Measurements from ENCODE around the gene DEF6. TPM values are rescaled to one million over a fixed set of nuclear protein-coding genes. Genes with fewer than 3 reads are reported as not detected.

DEF6 gene
- total RNA-seq, 1 donor from 2014 or later = 6.2 TPM

DNA sequence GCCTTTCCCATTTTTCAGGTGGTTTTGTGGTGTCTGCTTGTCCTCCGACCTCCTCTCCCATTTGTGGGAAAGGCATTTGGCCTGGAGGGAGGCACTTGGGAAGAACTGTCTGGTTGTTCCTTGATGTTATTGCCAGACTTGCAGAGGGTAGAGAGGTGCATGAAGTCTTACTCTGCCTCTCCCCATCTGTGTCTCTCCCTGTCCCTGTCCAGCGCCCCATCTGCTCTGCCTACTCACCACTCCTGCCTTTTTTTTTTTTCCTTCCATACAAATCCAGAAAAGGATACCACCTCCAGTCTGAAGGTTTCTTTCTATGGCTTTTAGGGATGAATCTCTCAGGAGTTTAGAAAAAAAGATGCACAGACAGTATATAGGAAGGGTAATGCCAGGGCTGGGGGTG lies 64.6 kb downstream of the DEF6 start:
- Mint-ChIP-seq H3K27me3 (no peaks in the 10 kb centered on the region), H3K27ac (no peak overlapping the region), H3K4me3 (no peak overlapping the region), H3K4me1 (ENCODE audit: unreplicated experiment) (peaks cover 51% of the 10 kb centered on the region), H3K36me3 (peaks cover 10% of the 10 kb centered on the region), H3K9me3 (no peaks in the 10 kb centered on the region)
- DNase-seq (ENCODE audit: extremely low spot score, unreplicated experiment) = no peak
- TF ChIP-seq, protein P1, sequence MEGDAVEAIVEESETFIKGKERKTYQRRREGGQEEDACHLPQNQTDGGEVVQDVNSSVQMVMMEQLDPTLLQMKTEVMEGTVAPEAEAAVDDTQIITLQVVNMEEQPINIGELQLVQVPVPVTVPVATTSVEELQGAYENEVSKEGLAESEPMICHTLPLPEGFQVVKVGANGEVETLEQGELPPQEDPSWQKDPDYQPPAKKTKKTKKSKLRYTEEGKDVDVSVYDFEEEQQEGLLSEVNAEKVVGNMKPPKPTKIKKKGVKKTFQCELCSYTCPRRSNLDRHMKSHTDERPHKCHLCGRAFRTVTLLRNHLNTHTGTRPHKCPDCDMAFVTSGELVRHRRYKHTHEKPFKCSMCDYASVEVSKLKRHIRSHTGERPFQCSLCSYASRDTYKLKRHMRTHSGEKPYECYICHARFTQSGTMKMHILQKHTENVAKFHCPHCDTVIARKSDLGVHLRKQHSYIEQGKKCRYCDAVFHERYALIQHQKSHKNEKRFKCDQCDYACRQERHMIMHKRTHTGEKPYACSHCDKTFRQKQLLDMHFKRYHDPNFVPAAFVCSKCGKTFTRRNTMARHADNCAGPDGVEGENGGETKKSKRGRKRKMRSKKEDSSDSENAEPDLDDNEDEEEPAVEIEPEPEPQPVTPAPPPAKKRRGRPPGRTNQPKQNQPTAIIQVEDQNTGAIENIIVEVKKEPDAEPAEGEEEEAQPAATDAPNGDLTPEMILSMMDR (conservative IDR thresholded peaks at IDR 0.05) = no peak

DNA sequence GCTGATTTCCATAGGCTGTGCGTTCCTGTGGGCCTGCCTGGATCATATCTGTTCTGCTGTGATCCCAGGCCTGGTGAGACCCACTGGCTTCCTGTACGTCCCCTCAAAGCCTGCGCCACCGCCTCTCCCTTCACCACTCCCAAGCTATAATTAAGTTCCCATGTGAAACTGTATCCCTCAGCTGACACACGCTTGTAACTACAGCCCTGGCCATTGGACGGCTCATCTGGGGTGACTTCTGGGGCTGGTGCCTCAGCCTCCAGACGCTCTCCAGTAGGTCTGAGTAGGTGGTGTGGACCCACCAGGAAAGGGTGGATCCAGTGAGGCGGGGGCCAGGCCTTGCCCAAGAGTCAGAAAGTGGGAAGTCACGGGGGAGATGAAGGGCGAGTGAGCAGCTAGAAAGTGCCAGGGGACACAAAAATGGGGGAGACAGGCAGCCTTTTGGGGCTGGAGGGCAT lies 65.7 kb downstream of the DEF6 start:
- Mint-ChIP-seq H3K27ac (peak overlapping the region; percentile 14), H3K4me1 (ENCODE audit: unreplicated experiment) (peaks cover 45% of the 10 kb centered on the region), H3K4me3 (peak overlapping the region; percentile 49), H3K36me3 (peaks cover 4% of the 10 kb centered on the region), H3K27me3 (no peaks in the 10 kb centered on the region), H3K9me3 (no peaks in the 10 kb centered on the region)
- DNase-seq (ENCODE audit: extremely low spot score, unreplicated experiment) = no peak
- TF ChIP-seq, protein P1 (conservative IDR thresholded peaks at IDR 0.05) = no peak

DNA sequence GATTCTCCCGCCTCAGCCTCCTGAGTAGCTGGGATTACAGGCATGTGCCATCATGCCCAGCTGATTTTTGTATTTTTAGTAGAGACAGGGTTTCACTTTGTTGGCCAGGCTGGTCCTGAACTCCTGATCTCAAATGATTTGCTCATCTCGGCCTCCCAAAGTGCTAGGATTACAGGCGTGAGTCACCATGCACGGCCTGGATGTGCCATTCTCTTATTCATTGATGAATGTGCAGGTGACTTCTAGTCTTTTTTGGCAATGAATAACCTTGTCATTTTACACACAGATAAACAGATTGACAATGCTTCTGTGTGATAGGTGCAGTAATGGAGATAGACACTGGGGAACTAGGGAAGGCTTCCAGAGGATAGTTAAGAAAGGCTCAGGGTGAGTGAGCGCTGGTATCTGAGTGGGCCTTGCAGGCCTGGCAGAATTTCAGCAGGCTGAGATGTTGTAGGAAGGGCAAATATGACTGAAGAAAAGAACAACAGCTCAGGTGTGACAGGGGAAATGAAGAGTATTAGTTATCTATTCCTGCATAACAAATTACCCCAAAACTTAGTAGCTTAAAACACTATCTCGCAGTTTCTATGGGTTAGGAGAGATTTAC lies 68.1 kb downstream of the DEF6 start:
- Mint-ChIP-seq H3K27ac (peak overlapping the region; percentile 5), H3K4me3 (no peak overlapping the region), H3K9me3 (no peaks in the 10 kb centered on the region), H3K4me1 (ENCODE audit: unreplicated experiment) (peaks cover 38% of the 10 kb centered on the region), H3K27me3 (no peaks in the 10 kb centered on the region), H3K36me3 (peaks cover 8% of the 10 kb centered on the region)
- no peak for DNase-seq (ENCODE audit: extremely low spot score, unreplicated experiment)
- TF ChIP-seq, protein P1 (conservative IDR thresholded peaks at IDR 0.05) = no peak

DNA sequence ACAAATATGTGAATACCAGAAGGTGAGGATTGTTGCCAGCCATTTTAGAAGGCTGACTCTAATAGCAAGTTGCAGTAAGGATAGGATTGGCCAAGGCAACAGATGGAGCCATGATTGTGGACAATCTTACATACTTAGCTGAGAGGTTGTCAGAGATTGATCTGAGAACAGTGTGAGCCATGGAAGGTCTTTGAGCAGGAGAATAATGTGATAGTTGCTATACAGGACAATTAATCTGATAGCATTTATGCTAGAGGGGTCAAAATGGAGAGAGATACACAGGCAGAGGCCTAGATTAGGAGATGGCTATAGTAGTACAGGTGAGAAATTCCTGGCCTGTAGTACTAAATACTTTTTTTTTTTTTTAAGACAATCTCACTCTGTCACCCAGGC lies 68.6 kb downstream of the DEF6 start:
- Mint-ChIP-seq H3K4me3 (no peak overlapping the region), H3K36me3 (peaks cover 12% of the 10 kb centered on the region), H3K27ac (peak overlapping the region; percentile 5), H3K27me3 (no peaks in the 10 kb centered on the region), H3K9me3 (no peaks in the 10 kb centered on the region), H3K4me1 (ENCODE audit: unreplicated experiment) (peaks cover 38% of the 10 kb centered on the region)
- no peak for DNase-seq (ENCODE audit: extremely low spot score, unreplicated experiment)
- TF ChIP-seq, protein P1 (conservative IDR thresholded peaks at IDR 0.05) = no peak

DNA sequence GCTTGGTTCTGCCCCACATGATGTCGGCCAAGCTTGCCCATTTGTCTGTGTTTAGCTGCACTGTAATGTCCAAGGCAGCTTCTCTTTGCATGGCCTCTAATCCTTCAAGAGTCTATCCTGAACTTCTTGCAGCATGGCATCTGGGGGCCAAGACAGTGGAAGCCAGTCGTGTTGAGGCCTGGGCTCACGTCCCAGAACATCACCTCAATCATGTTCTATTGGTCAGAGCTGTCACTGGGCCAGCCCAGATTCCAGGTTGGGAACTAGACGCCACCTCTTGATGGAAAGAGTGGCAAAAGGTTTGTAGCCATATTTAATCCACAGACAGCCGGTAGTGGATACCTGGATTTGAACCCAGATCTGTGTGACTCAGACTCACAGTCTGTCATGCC lies 70.0 kb downstream of the DEF6 start:
- no peaks in the 10 kb centered on the region for H3K27me3 Mint-ChIP-seq
- DNase-seq (ENCODE audit: extremely low spot score, unreplicated experiment) = no peak
- no peak overlapping the region for H3K4me3 Mint-ChIP-seq
- no peak overlapping the region for H3K27ac Mint-ChIP-seq
- H3K36me3 Mint-ChIP-seq = peaks cover 17% of the 10 kb centered on the region
- TF ChIP-seq, protein P1 (conservative IDR thresholded peaks at IDR 0.05) = no peak
- no peaks in the 10 kb centered on the region for H3K9me3 Mint-ChIP-seq
- H3K4me1 Mint-ChIP-seq (ENCODE audit: unreplicated experiment) = peaks cover 37% of the 10 kb centered on the region

All from type B pancreatic cell (in vitro differentiated cells).